OCI-LY3 (cell line): ENCODE results near the gene AKNAD1.

Experiments used
- H2AFZ ChIP-seq: fragments of 200-600, 300-600 bp; shearing (Covaris generic); 2 replicates; pipeline ENCODE4 v1.6.0; 2014; ENCODE audit warnings: antibody characterized with exemption, low read depth, low read length
- H3K27ac ChIP-seq: fragments of 200-600, 300-600 bp; sonication (generic); 2 replicates; pipeline ENCODE4 v1.5.1; 2014; ENCODE audit warnings: mild to moderate bottlenecking, low read length, moderate library complexity, mixed read lengths
- H3K27me3 ChIP-seq: fragments of 200-600, 300-600 bp; sonication (generic); 2 replicates; pipeline ENCODE4 v1.6.1; 2014; ENCODE audit warnings: low read depth, low read length, mixed read lengths
- H3K36me3 ChIP-seq: fragments of 200-600, 300-600 bp; sonication (generic); replicated peaks from 2 replicates; pipeline ENCODE3; 2014; ENCODE audit warnings: low read depth, low read length, mixed read lengths
- H3K4me1 ChIP-seq: fragments of 300-600, 200-600 bp; sonication (generic); 2 replicates; pipeline ENCODE4 v1.6.1; 2014; ENCODE audit warnings: low read length, mixed read lengths
- H3K4me2 ChIP-seq: fragments of 200-600, 300-600 bp; sonication (generic); 2 replicates; pipeline ENCODE4 v1.6.1; 2014; ENCODE audit warnings: low read length, mixed read lengths
- H3K4me3 ChIP-seq: fragments of 300-600, 200-600 bp; sonication (generic); 2 replicates; pipeline ENCODE4 v1.5.1; 2014; ENCODE audit warnings: antibody characterized with exemption, mild to moderate bottlenecking, low read length, moderate library complexity
- H3K79me2 ChIP-seq: fragments of 300-600, 200-600 bp; shearing (Covaris generic); 2 replicates; pipeline ENCODE4 v1.6.1; 2014; ENCODE audit warnings: mild to moderate bottlenecking, low read length, mixed read lengths
- H3K9ac ChIP-seq: fragments of 300-600, 200-600 bp; shearing (Covaris generic); 2 replicates; pipeline ENCODE4 v1.6.0; 2014; ENCODE audit warnings: mild to moderate bottlenecking, low read length, moderate library complexity
- H3K9me3 ChIP-seq: fragments of 200-600, 300-600 bp; shearing (Covaris generic); 2 replicates; pipeline ENCODE4 v1.6.1; 2014; ENCODE audit warnings: low read length, mixed read lengths; ENCODE audit not compliant: insufficient read depth
- H4K20me1 ChIP-seq: fragments of 200-600, 300-600 bp; sonication (generic); 2 replicates; pipeline ENCODE4 v1.6.1; 2016; ENCODE audit warnings: low read length, mixed read lengths; ENCODE audit not compliant: insufficient read depth
- EZH2phosphoT487 ChIP-seq: fragments of 200-600 bp; shearing (Covaris generic); IDR thresholded peaks from 2 replicates; pipeline ENCODE4 v1.6.1; 2018; ENCODE audit warnings: antibody characterized with exemption, mixed run types, low read depth
- TF ChIP-seq, protein P1 (sequence below): fragments of 200-600, 300-600 bp; sonication (generic); IDR thresholded peaks from 2 replicates; pipeline ENCODE4 v1.5.1; 2014; ENCODE audit warnings: antibody characterized with exemption, low read length, low read depth

AKNAD1 gene

DNA sequence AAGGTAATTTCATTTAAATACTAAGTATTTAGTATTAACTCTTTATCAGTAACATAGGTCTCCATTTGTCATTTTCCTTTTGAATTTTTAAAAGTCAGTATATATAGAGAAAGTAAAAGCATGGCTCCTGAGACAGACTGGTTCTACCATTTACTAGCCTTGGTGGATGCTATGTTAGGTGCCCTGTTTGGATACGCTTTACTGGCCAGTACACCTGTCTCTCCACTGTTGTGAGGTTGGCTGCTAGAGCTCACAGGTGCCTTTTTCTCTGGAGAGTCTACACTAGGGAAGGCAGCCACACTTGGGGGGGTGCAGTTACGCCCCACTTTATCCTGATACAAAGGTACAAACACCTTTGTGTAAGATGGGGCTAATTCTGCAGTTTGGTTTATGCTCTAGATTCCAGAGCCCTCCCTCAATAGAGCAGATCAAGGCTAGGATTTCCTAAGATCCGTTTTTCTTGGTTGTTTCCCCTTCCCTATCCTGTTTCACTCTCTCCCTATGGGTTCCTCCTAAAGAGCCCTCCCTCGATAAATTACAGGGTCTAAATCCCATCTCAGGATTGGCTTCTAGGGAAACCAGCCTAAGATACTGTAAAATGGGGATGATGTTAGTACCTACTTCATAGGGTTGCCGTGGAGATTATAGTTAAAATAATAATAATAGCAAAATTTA lies 14.3 kb upstream of the AKNAD1 start:
- Histone ChIP-seq H3K9ac (no peak overlapping the region), H3K79me2 (no peaks in the 10 kb centered on the region), H3K4me1 (no peaks in the 10 kb centered on the region), H3K27ac (no peak overlapping the region), H2AFZ (no peak overlapping the region), H3K9me3 (no peaks in the 10 kb centered on the region), H3K36me3 (no peaks in the 10 kb centered on the region), H3K4me3 (no peak overlapping the region), H4K20me1 (no peaks in the 10 kb centered on the region), H3K4me2 (no peak overlapping the region), H3K27me3 (no peaks in the 10 kb centered on the region)
- no peak for TF ChIP-seq EZH2phosphoT487
- TF ChIP-seq, protein P1, sequence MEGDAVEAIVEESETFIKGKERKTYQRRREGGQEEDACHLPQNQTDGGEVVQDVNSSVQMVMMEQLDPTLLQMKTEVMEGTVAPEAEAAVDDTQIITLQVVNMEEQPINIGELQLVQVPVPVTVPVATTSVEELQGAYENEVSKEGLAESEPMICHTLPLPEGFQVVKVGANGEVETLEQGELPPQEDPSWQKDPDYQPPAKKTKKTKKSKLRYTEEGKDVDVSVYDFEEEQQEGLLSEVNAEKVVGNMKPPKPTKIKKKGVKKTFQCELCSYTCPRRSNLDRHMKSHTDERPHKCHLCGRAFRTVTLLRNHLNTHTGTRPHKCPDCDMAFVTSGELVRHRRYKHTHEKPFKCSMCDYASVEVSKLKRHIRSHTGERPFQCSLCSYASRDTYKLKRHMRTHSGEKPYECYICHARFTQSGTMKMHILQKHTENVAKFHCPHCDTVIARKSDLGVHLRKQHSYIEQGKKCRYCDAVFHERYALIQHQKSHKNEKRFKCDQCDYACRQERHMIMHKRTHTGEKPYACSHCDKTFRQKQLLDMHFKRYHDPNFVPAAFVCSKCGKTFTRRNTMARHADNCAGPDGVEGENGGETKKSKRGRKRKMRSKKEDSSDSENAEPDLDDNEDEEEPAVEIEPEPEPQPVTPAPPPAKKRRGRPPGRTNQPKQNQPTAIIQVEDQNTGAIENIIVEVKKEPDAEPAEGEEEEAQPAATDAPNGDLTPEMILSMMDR: no peak

DNA sequence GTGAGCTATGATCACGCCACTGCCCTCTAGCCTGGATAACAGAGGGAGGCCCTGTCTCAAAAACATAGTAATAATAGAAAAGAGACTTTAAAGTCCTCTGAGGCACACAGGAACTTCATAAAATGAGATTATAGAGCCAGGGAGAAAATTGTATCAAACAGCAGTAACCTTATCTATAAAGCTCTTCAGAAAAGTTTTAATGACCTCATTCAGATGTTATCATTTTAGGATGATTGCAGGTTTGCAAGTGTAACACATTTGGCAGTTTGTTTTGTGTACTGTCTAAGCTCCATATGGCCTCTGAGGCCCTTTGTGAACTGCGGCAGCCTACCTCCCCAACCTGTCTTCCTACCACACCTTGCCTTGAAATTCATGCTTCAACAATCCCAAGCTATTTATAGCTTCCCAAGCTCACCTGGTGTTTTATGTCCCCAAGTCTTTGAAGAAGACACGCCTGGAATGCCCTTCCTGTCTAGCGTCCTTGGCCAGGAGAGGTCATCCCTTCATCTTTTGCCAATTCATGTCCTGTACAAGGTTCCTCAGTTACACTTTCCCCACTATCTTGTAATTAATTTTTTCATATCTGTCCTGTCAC lies 8.5 kb upstream of the AKNAD1 start:
- no peaks in the 10 kb centered on the region for H3K27me3 ChIP-seq
- no peak overlapping the region for H3K27ac ChIP-seq
- H2AFZ ChIP-seq: no peak overlapping the region
- H4K20me1 ChIP-seq: no peaks in the 10 kb centered on the region
- H3K9me3 ChIP-seq: no peaks in the 10 kb centered on the region
- H3K4me1 ChIP-seq: peaks cover 12% of the 10 kb centered on the region
- H3K9ac ChIP-seq: no peak overlapping the region
- no peaks in the 10 kb centered on the region for H3K79me2 ChIP-seq
- TF ChIP-seq, protein P1: no peak
- TF ChIP-seq EZH2phosphoT487: no peak
- H3K4me3 ChIP-seq: no peak overlapping the region
- no peaks in the 10 kb centered on the region for H3K36me3 ChIP-seq
- H3K4me2 ChIP-seq: no peak overlapping the region

GRCh38 chr1:108863984-108864383 lies 7.1 kb upstream of the AKNAD1 start:
- Histone ChIP-seq H3K27ac (no peak overlapping the region), H3K4me2 (no peak overlapping the region), H3K4me3 (no peak overlapping the region), H4K20me1 (no peaks in the 10 kb centered on the region), H3K27me3 (no peaks in the 10 kb centered on the region), H3K9ac (no peak overlapping the region), H2AFZ (no peak overlapping the region), H3K79me2 (no peaks in the 10 kb centered on the region), H3K36me3 (no peaks in the 10 kb centered on the region), H3K9me3 (no peaks in the 10 kb centered on the region), H3K4me1 (peaks cover 12% of the 10 kb centered on the region)
- no peak for TF ChIP-seq EZH2phosphoT487
- TF ChIP-seq, protein P1: no peak

GRCh38 chr1:108862698-108863477 lies 6.0 kb upstream of the AKNAD1 start:
- H3K4me3 ChIP-seq: no peak overlapping the region
- H3K27ac ChIP-seq: no peak overlapping the region
- peaks cover 12% of the 10 kb centered on the region for H3K4me1 ChIP-seq
- no peak overlapping the region for H3K9ac ChIP-seq
- H3K27me3 ChIP-seq: peaks cover under 1% of the 10 kb centered on the region; the same call in 1 of the 2 replicates
- H3K9me3 ChIP-seq: no peaks in the 10 kb centered on the region
- H2AFZ ChIP-seq: peak overlapping the region; percentile 90; the same call in 1 of the 2 replicates
- H3K4me2 ChIP-seq: peak overlapping the region; percentile 37; the same call in 1 of the 2 replicates
- no peaks in the 10 kb centered on the region for H3K36me3 ChIP-seq
- H4K20me1 ChIP-seq: no peaks in the 10 kb centered on the region
- no peaks in the 10 kb centered on the region for H3K79me2 ChIP-seq
- TF ChIP-seq, protein P1: no peak
